ENCODE results near the gene C4A. TPM values are rescaled to one million over a fixed set of nuclear protein-coding genes. Genes with fewer than 3 reads are reported as not detected.

Gene C4A
- total RNA-seq, 1 experiment from 2014 or later: 8.1 TPM

GRCh38 chr6:31965700-31966099, 16.2 kb upstream of the C4A start:
- intact Hi-C loops (cut with micrococcal nuclease; ENCODE audit: unreplicated experiment): no loop called here
- no TSS peak for BruUV-seq (replicated peaks)
- in situ Hi-C loops (cut with HindIII; ENCODE audit: low pct_unique_long_range_greater_than_20kb, low sequenced_read_pairs): no loop called here
- H3K4me1 ChIP-seq (ENCODE audit: control insufficient read depth, insufficient read depth, low read length): peaks cover 6% of the 10 kb centered on the region; the same call in 1 of the 2 replicates
- ChIA-PET CTCF (no interaction called here), POLR2A (no interaction called here)
- TF ChIP-seq CTCF (IDR thresholded peaks at IDR 0.05) (no peak), TCF7L2 (IDR thresholded peaks at IDR 0.05; ENCODE audit: low read depth, low read length) (no peak), REST (IDR thresholded peaks at IDR 0.05; ENCODE audit: insufficient read depth in 1 of 2, low read depth in 2 of 2, low read length in 1 of 2) (no peak), POLR2AphosphoS5 (IDR thresholded peaks at IDR 0.05; ENCODE audit: low read depth, low read length) (no peak)
- no peaks in the 10 kb centered on the region for H3K9me3 ChIP-seq (ENCODE audit: control insufficient read depth, insufficient read depth, low read depth, low read length)
- ATAC-seq (no peak), DNase-seq (ENCODE audit: low read depth, low spot score) (no peak)
- no peaks in the 10 kb centered on the region for H3K27me3 ChIP-seq (ENCODE audit: control insufficient read depth, insufficient read depth, low read length)
- H3K4me3 ChIP-seq (ENCODE audit: low read depth in 2 of 2, low read length in 2 of 2): no peak overlapping the region
- H3K36me3 ChIP-seq (ENCODE audit: control insufficient read depth, insufficient read depth, low read length): peaks cover 16% of the 10 kb centered on the region
- no peak overlapping the region for H3K27ac ChIP-seq (ENCODE audit: low read length)

- Histone ChIP-seq H3K4me3 (ENCODE audit: low read depth in 2 of 2, low read length in 2 of 2) (no peak overlapping the region), H3K9me3 (ENCODE audit: control insufficient read depth, insufficient read depth, low read depth, low read length) (no peaks in the 10 kb centered on the region), H3K36me3 (ENCODE audit: control insufficient read depth, insufficient read depth, low read length) (peaks cover 16% of the 10 kb centered on the region; the same call in 1 of the 2 replicates), H3K27me3 (ENCODE audit: control insufficient read depth, insufficient read depth, low read length) (no peaks in the 10 kb centered on the region), H3K4me1 (ENCODE audit: control insufficient read depth, insufficient read depth, low read length) (peaks cover 6% of the 10 kb centered on the region; the same call in 1 of the 2 replicates), H3K27ac (ENCODE audit: low read length) (no peak overlapping the region)
- DNase-seq (ENCODE audit: low read depth, low spot score): no peak
- intact Hi-C loops (cut with micrococcal nuclease; ENCODE audit: unreplicated experiment) (no loop called here), in situ Hi-C loops (cut with HindIII; ENCODE audit: low pct_unique_long_range_greater_than_20kb, low sequenced_read_pairs) (no loop called here)
- ATAC-seq: no peak
- BruUV-seq (replicated peaks): no TSS peak
- ChIA-PET POLR2A (no interaction called here), CTCF (no interaction called here)
- no peak for TF ChIP-seq TCF7L2 (IDR thresholded peaks at IDR 0.05; ENCODE audit: low read depth, low read length)
- TF ChIP-seq CTCF (IDR thresholded peaks at IDR 0.05): no peak
- no peak for TF ChIP-seq POLR2AphosphoS5 (IDR thresholded peaks at IDR 0.05; ENCODE audit: low read depth, low read length)
- no peak for TF ChIP-seq REST (IDR thresholded peaks at IDR 0.05; ENCODE audit: insufficient read depth in 1 of 2, low read depth in 2 of 2, low read length in 1 of 2)
- TF ChIP-seq SIN3A (IDR thresholded peaks at IDR 0.05; ENCODE audit: borderline replicate concordance, insufficient read depth, low read depth, low read length): no peak
Measured at GRCh38 chr6:31966506-31966905, 15.4 kb upstream of the C4A start.
